DOHH2 (cell line): ENCODE measurements around the gene LONRF3.

ENCODE experiments used
- CTCF ChIP-seq: fragments of 200-600 bp; sonication (generic); IDR thresholded peaks from one replicate; pipeline ENCODE4 v1.5.1; 2014; ENCODE audit warnings: antibody characterized with exemption, mild to moderate bottlenecking, low read depth, low read length; ENCODE audit not compliant: poor library complexity, severe bottlenecking
- EZH2phosphoT487 ChIP-seq: fragments of 200-600 bp; sonication (generic); IDR thresholded peaks from 2 replicates; pipeline ENCODE4 v1.6.1; 2017; ENCODE audit warnings: borderline replicate concordance, mild to moderate bottlenecking, antibody characterized with exemption, low read length, moderate library complexity, mixed read lengths

GRCh38 chrX:118941147-118941546 lies 33.3 kb upstream of the LONRF3 start:
- TF ChIP-seq CTCF, result no peak
- no peak for TF ChIP-seq EZH2phosphoT487
